GM13976 (cell line): ENCODE results near the gene KIF16B.
A peak's percentile ranks its signal among the peaks of the same experiment; 100 is the strongest.

Experiments used
- DNase-seq: peaks from one replicate; pipeline ENCODE4 v3.0.0; 2012; ENCODE audit warnings: low spot score
- in situ Hi-C: fragments of 300-500 bp; cut with MboI; formaldehyde crosslinking; loops from one replicate; pipeline ENCODE4 v1.12.0; 2022; ENCODE audit warnings: low sequenced_read_pairs, mixed read lengths, inconsistent platforms; ENCODE audit not compliant: unreplicated experiment
- TF ChIP-seq, protein P1 (sequence below): IDR thresholded peaks from 2 replicates; pipeline ENCODE4 v1.5.1; 2012; ENCODE audit warnings: borderline replicate concordance, mild to moderate bottlenecking; ENCODE audit not compliant: insufficient read depth; ENCODE audit errors: extremely low read depth, missing control alignments, control extremely low read depth

Gene KIF16B

DNA sequence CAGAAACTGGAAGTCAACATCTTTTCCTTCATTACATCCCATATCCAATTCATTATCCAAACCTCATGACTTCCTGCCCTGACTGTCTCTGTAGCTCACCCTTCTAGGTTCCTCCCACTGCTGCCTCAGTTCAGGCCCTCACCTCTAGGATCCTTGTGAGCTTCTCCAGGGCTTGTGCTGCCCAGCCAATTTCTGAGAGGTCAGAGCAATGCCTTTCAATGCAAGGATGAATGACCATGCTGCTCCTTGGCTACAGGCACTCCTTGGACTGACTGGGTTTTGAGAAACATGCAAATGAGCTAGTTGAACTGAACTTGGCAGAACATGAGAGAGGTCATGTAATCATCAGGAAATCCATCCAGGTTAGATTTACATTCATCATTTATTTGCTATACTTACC lies 173.4 kb downstream of the KIF16B start:
- no peak for DNase-seq
- in situ Hi-C loops: no loop called here
- TF ChIP-seq, protein P1, sequence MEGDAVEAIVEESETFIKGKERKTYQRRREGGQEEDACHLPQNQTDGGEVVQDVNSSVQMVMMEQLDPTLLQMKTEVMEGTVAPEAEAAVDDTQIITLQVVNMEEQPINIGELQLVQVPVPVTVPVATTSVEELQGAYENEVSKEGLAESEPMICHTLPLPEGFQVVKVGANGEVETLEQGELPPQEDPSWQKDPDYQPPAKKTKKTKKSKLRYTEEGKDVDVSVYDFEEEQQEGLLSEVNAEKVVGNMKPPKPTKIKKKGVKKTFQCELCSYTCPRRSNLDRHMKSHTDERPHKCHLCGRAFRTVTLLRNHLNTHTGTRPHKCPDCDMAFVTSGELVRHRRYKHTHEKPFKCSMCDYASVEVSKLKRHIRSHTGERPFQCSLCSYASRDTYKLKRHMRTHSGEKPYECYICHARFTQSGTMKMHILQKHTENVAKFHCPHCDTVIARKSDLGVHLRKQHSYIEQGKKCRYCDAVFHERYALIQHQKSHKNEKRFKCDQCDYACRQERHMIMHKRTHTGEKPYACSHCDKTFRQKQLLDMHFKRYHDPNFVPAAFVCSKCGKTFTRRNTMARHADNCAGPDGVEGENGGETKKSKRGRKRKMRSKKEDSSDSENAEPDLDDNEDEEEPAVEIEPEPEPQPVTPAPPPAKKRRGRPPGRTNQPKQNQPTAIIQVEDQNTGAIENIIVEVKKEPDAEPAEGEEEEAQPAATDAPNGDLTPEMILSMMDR: no peak

DNA sequence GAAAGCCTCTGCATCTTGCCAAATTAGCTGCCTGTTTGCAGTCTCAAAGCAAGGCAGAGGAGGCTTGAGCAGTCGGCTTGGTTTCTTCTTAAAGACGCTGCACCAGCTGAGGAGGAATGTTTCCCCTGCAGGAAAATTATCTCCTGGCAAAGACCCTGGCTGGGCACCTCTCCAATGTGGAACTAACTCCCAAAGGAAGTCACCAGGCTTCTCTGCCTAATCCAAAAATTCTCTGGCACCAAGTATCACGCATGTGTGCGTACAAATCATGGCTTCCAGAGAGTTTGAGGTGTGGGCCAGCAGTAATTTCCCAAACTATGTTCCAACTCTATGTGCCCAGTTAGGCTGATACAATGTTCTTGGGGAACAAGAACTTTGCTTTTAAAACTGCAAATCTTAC lies 176.2 kb downstream of the KIF16B start:
- DNase-seq: no peak
- TF ChIP-seq, protein P1: no peak
- in situ Hi-C loops: no loop called here

DNA sequence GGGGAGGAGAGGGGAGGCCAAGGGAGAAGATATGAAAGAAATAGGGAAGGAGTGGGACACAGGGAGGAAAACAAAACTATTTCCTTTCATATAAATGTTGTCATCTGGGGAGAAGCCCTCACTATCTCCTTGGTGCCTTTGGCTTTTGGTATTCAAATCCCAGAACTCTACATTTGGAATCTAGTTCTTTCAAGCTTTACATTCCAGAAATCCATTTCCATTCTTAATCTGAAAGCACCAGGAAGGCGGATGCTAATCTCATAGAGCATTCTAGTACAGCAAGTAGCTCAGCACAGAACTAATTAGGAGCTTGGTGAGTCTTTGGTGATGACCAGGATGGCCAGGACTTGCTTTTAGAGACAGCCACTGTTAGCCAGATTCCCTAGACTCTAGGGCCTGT lies 177.9 kb downstream of the KIF16B start:
- TF ChIP-seq, protein P1: no peak
- no peak for DNase-seq
- in situ Hi-C loops: no loop called here

DNA sequence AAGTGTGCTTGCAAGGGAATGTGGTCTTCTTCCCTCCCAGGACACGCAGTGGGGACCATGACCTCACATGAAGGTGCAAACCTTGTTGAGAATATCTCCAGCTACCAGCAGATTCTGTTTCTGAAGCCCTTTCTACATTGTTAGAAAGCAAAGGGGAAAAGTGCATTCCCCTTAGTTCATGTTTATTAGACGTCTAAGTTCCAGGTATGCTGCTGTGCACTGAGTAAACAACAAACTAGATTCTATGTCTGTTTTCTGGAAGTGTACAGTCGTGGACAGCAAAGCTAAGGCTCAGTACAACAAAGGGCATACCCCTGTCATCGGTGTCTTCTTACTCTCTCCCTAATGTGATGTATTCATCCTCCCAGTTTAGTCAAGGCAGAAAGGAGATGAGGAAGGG lies 178.5 kb downstream of the KIF16B start:
- TF ChIP-seq, protein P1: no peak
- in situ Hi-C loops: no loop called here

DNA sequence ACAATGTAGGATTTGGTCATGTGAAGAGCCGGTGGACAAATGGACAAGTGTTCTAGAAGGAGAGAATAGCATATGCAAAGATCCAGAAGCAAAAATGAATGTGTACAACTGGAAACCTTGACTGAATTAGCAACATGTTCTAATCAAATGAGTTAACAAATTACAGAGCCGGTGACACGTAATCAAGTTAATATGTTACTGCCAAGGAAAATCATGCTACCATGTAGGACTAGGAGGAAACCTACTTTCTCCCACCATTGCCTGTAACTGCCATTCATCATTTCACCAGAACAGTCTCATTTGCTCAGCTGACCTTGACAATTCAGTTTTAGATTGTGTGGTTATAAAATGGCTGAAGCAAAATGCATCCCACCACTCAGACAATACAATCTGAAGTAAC lies 179.4 kb downstream of the KIF16B start:
- TF ChIP-seq, protein P1: no peak
- DNase-seq: no peak
- in situ Hi-C loops: no loop called here

More for the DNA sequence above, 178.5 kb downstream of the KIF16B start:
- no peak for DNase-seq

DNA sequence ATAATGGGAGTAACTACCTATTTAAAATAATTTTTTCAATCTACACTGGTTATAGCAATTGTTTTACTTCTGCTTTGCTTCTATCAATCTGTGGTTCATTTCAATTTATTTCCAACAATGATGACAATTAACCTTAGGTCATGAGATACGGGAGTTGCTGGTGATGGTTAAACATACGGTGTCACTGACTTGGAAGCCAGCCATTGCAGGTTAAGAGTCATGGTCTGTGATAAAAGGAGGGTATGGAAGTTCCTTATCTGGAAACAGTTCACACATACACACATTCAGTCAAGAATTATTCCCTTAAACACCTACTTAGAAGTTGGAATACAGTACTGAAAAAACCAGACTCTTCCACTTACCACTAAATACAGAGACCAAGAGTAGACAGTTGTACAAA lies 180.0 kb downstream of the KIF16B start:
- no peak for DNase-seq
- TF ChIP-seq, protein P1: no peak
- in situ Hi-C loops: no loop called here

DNA sequence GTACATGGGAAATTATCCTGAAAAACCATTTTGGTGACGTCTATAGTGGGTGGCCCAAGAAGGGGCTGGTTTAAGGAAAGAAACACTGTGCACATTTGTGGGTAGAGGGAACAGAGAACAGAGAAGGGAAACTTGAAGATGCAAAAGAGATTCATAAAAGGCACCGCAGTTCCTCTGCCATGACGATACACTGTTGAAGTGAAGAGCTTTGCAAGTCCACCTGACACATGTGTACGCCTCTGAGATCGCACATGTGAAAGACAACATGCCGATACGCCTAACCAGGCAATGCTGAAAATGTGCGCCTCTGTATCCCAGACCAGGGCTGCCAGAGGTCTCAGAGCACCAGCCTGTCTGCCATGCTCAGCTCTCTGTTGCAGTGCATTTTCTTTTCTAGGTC lies 180.9 kb downstream of the KIF16B start:
- peak; percentile 38 for DNase-seq
- in situ Hi-C loops: no loop called here
- TF ChIP-seq, protein P1: no peak
